ENCODE data around the gene NAA80. TPM values are rescaled to one million over a fixed set of nuclear protein-coding genes. Genes with fewer than 3 reads are reported as not detected.
A peak's percentile ranks its signal among the peaks of the same experiment; 100 is the strongest.

NAA80 gene
- polyA plus RNA-seq, 1 donor from 2014 or later = 4.6 TPM

DNA sequence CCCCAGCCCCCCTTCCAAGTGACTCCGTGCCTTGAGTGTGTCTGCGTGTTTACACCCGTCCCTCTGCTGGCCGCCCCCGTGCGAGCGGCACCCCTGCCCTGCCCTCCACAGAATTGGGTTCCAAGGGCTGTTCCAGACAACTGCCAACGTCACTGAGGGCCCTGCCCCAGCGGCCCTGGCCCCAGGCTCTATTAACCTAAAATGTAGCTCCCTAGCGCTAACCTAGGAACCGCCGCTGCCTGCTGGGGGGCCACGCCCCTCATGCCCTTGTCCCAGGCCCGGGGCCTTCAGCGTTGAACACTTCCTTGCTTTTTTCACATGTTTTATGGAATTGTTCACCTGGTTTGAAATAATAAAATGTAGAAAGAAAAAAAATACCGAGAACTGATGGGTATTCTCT lies 40.2 kb downstream of the NAA80 start:
- Histone ChIP-seq H3K4me3 (ENCODE audit: low read length) (no peak overlapping the region), H3K79me2 (replicated peaks; ENCODE audit: insufficient read depth, low read length) (no peaks in the 10 kb centered on the region), H3K9me3 (ENCODE audit: low read length) (no peaks in the 10 kb centered on the region), H2AFZ (ENCODE audit: low read depth, low read length) (no peak overlapping the region), H3K4me2 (ENCODE audit: low read length) (no peak overlapping the region), H3K36me3 (ENCODE audit: insufficient read depth, low read length) (peaks cover 5% of the 10 kb centered on the region), H3K9ac (ENCODE audit: low read length) (peak overlapping the region; percentile 95), H4K20me1 (ENCODE audit: insufficient read depth) (no peaks in the 10 kb centered on the region), H3K9me2 (ENCODE audit: insufficient read depth, low read length) (no peaks in the 10 kb centered on the region), H3K27me3 (ENCODE audit: insufficient read depth, low read depth, low read length) (no peaks in the 10 kb centered on the region), H3K27ac (ENCODE audit: low read length) (no peak overlapping the region), H3F3A (ENCODE audit: insufficient read depth, low read length, poor library complexity, severe bottlenecking) (peaks cover 5% of the 10 kb centered on the region)
- TF ChIP-seq POLR2AphosphoS5 (IDR thresholded peaks at IDR 0.05) = no peak
- TF ChIP-seq TAF1 (IDR thresholded peaks at IDR 0.05; ENCODE audit: low read depth) = no peak
- TF ChIP-seq, protein P1, sequence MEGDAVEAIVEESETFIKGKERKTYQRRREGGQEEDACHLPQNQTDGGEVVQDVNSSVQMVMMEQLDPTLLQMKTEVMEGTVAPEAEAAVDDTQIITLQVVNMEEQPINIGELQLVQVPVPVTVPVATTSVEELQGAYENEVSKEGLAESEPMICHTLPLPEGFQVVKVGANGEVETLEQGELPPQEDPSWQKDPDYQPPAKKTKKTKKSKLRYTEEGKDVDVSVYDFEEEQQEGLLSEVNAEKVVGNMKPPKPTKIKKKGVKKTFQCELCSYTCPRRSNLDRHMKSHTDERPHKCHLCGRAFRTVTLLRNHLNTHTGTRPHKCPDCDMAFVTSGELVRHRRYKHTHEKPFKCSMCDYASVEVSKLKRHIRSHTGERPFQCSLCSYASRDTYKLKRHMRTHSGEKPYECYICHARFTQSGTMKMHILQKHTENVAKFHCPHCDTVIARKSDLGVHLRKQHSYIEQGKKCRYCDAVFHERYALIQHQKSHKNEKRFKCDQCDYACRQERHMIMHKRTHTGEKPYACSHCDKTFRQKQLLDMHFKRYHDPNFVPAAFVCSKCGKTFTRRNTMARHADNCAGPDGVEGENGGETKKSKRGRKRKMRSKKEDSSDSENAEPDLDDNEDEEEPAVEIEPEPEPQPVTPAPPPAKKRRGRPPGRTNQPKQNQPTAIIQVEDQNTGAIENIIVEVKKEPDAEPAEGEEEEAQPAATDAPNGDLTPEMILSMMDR (IDR thresholded peaks at IDR 0.05; ENCODE audit: poor library complexity, severe bottlenecking) = no peak

DNA sequence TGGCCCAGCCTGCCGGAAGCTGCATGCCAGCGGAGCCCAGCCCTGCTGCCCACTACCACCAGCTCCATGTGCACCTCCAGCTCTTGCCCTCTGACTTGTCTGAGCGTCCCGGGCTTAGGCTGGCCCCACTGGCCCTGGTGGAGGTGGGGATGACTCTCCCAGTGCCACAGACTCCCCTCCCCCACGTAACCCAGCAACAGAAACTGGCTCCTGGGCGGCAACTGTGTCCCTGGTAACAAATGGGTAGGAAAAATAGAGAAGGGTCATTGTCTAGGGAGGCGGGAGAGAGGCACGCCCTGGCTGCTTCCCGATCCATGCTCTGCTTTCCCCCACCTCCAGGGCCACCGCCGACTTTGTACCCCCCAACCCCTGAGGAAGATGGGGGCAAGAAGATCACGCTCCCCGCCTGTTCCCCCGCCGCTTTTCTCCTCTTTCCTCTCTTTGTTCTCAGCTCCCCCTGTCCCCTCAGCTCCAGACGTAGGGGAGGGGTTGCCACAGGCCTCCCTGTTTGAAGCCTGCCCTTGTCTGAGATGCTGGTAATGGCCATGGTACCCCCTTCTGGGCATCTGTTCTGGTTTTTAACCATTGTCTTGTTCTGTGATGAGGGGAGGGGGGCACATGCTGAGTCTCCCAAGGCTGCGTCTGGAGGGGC lies 41.0 kb downstream of the NAA80 start:
- no peaks in the 10 kb centered on the region for H3K79me2 ChIP-seq (replicated peaks; ENCODE audit: insufficient read depth, low read length)
- no peak overlapping the region for H3K9ac ChIP-seq (ENCODE audit: low read length)
- no peak overlapping the region for H3K4me3 ChIP-seq (ENCODE audit: low read length)
- H4K20me1 ChIP-seq (ENCODE audit: insufficient read depth) = no peaks in the 10 kb centered on the region
- no peak for TF ChIP-seq POLR2AphosphoS5 (IDR thresholded peaks at IDR 0.05)
- TF ChIP-seq, protein P2, sequence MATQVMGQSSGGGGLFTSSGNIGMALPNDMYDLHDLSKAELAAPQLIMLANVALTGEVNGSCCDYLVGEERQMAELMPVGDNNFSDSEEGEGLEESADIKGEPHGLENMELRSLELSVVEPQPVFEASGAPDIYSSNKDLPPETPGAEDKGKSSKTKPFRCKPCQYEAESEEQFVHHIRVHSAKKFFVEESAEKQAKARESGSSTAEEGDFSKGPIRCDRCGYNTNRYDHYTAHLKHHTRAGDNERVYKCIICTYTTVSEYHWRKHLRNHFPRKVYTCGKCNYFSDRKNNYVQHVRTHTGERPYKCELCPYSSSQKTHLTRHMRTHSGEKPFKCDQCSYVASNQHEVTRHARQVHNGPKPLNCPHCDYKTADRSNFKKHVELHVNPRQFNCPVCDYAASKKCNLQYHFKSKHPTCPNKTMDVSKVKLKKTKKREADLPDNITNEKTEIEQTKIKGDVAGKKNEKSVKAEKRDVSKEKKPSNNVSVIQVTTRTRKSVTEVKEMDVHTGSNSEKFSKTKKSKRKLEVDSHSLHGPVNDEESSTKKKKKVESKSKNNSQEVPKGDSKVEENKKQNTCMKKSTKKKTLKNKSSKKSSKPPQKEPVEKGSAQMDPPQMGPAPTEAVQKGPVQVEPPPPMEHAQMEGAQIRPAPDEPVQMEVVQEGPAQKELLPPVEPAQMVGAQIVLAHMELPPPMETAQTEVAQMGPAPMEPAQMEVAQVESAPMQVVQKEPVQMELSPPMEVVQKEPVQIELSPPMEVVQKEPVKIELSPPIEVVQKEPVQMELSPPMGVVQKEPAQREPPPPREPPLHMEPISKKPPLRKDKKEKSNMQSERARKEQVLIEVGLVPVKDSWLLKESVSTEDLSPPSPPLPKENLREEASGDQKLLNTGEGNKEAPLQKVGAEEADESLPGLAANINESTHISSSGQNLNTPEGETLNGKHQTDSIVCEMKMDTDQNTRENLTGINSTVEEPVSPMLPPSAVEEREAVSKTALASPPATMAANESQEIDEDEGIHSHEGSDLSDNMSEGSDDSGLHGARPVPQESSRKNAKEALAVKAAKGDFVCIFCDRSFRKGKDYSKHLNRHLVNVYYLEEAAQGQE (IDR thresholded peaks at IDR 0.05; ENCODE audit: borderline replicate concordance) = no peak
- no peak for TF ChIP-seq EP300 (conservative IDR thresholded peaks at IDR 0.05; ENCODE audit: poor library complexity, severe bottlenecking)
- no peak for TF ChIP-seq SMC3 (conservative IDR thresholded peaks at IDR 0.05; ENCODE audit: poor library complexity)
- no peaks in the 10 kb centered on the region for H3K27me3 ChIP-seq (ENCODE audit: insufficient read depth, low read depth, low read length)
- H3K4me2 ChIP-seq (ENCODE audit: low read length) = no peak overlapping the region
- H3K27ac ChIP-seq (ENCODE audit: low read length) = peak overlapping the region; percentile 20
- H3K9me2 ChIP-seq (ENCODE audit: insufficient read depth, low read length) = no peaks in the 10 kb centered on the region
- H3F3A ChIP-seq (ENCODE audit: insufficient read depth, low read length, poor library complexity, severe bottlenecking) = peaks cover 5% of the 10 kb centered on the region
- peaks cover 5% of the 10 kb centered on the region for H3K36me3 ChIP-seq (ENCODE audit: insufficient read depth, low read length)
- H3K9me3 ChIP-seq (ENCODE audit: low read length) = no peaks in the 10 kb centered on the region
- H2AFZ ChIP-seq (ENCODE audit: low read depth, low read length) = no peak overlapping the region

DNA sequence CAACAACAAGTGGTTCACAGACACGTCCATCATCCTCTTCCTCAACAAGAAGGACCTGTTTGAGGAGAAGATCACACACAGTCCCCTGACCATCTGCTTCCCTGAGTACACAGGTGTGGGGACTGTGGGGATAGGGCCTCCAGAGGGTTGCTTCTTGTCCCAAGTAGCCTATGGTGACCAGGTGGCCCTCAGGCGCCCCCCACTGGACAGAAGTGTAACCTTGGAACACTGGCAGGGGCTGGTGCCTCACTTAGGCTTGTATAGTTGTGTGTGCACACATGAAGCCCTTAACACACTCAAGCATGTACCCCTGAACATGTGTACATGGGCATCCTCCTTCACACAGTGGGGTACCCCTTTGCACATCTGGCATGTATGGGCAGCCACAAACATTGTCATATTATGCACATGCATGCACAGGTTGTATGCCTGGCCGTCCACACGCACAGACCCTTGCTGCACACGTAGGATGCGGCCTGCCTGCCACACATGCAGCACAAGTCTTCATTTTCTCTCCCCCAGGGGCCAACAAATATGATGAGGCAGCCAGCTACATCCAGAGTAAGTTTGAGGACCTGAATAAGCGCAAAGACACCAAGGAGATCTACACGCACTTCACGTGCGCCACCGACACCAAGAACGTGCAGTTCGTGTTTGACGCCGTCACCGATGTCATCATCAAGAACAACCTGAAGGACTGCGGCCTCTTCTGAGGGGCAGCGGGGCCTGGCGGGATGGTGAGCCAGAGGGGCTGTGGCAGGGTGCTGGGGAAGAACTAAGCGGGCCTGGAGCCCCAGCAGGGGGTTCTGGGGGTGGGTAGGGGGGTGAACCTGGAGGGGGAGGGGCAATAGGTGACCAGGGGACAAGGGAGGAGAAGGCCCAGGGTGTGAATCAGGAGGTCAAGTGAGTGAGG lies 42.0 kb downstream of the NAA80 start:
- Histone ChIP-seq H3K9me2 (ENCODE audit: insufficient read depth, low read length) (no peaks in the 10 kb centered on the region), H3K9me3 (ENCODE audit: low read length) (no peaks in the 10 kb centered on the region), H3K4me2 (ENCODE audit: low read length) (no peak overlapping the region), H3K79me2 (replicated peaks; ENCODE audit: insufficient read depth, low read length) (no peaks in the 10 kb centered on the region), H3K4me3 (ENCODE audit: low read length) (no peak overlapping the region), H3F3A (ENCODE audit: insufficient read depth, low read length, poor library complexity, severe bottlenecking) (peaks cover 5% of the 10 kb centered on the region), H3K27ac (ENCODE audit: low read length) (no peak overlapping the region), H2AFZ (ENCODE audit: low read depth, low read length) (no peak overlapping the region), H3K27me3 (ENCODE audit: insufficient read depth, low read depth, low read length) (no peaks in the 10 kb centered on the region), H3K36me3 (ENCODE audit: insufficient read depth, low read length) (peaks cover 5% of the 10 kb centered on the region), H4K20me1 (ENCODE audit: insufficient read depth) (no peaks in the 10 kb centered on the region), H3K9ac (ENCODE audit: low read length) (no peak overlapping the region)
- TF ChIP-seq SMC3 (conservative IDR thresholded peaks at IDR 0.05; ENCODE audit: poor library complexity) (peak; percentile 42), EZH2 (IDR thresholded peaks at IDR 0.05; ENCODE audit: borderline replicate concordance, insufficient read depth, low read length, poor library complexity, severe bottlenecking) (no peak), RAD21 (conservative IDR thresholded peaks at IDR 0.05) (peak; percentile 33), TAF1 (IDR thresholded peaks at IDR 0.05; ENCODE audit: low read depth) (no peak)
- TF ChIP-seq, protein P1 (IDR thresholded peaks at IDR 0.05; ENCODE audit: poor library complexity, severe bottlenecking) = peak; percentile 54

Data from neural cell (in vitro differentiated cells).